ENCODE results near the gene HS3ST4. TPM values are rescaled to one million over a fixed set of nuclear protein-coding genes. Genes with fewer than 3 reads are reported as not detected.

Gene HS3ST4
- total and polyA plus RNA-seq, 8 donors = 0.09 to 0.11 (median 0.11) TPM; not detected in 4

GRCh38 chr16:25914357-25914962 is 222.7 kb downstream of the HS3ST4 start:
- Histone ChIP-seq H3K27ac (no peak overlapping the region), H3K27me3 (no peaks in the 10 kb centered on the region), H3K4me3 (no peak overlapping the region), H3K9me3 (no peaks in the 10 kb centered on the region), H3K36me3 (no peaks in the 10 kb centered on the region), H3K4me1 (no peaks in the 10 kb centered on the region)
- ATAC-seq (no peak), DNase-seq (no peak)
- no peak for TF ChIP-seq CTCF (IDR thresholded peaks at IDR 0.05)
- intact Hi-C loops (cut with DNase I) = no loop called here

GRCh38 chr16:25916037-25916436 is 224.3 kb downstream of the HS3ST4 start:
- H3K9me3 ChIP-seq = no peaks in the 10 kb centered on the region
- ATAC-seq (no peak), DNase-seq (no peak)
- H3K36me3 ChIP-seq = no peaks in the 10 kb centered on the region
- no peaks in the 10 kb centered on the region for H3K27me3 ChIP-seq
- H3K27ac ChIP-seq = no peak overlapping the region
- TF ChIP-seq CTCF (IDR thresholded peaks at IDR 0.05) = no peak
- intact Hi-C loops (cut with DNase I) = no loop called here
- no peak overlapping the region for H3K4me3 ChIP-seq
- H3K4me1 ChIP-seq = no peaks in the 10 kb centered on the region

GRCh38 chr16:25922438-25922837 is 230.7 kb downstream of the HS3ST4 start:
- no peak for DNase-seq
- H3K4me1 ChIP-seq = no peaks in the 10 kb centered on the region
- intact Hi-C loops (cut with DNase I) = no loop called here

GRCh38 chr16:25925421-25925820 is 233.7 kb downstream of the HS3ST4 start:
- no peak for TF ChIP-seq CTCF (IDR thresholded peaks at IDR 0.05)
- no peaks in the 10 kb centered on the region for H3K27me3 ChIP-seq
- peaks cover 0 to 7% of the 10 kb centered on the region in 2 donors for H3K9me3 ChIP-seq
- H3K4me3 ChIP-seq = no peak overlapping the region
- DNase-seq (no peak), ATAC-seq (no peak)
- H3K36me3 ChIP-seq = no peaks in the 10 kb centered on the region
- no peak overlapping the region for H3K27ac ChIP-seq
- H3K4me1 ChIP-seq = no peaks in the 10 kb centered on the region
- intact Hi-C loops (cut with DNase I) = no loop called here

More at GRCh38 chr16:25922438-25922837, 230.7 kb downstream of the HS3ST4 start:
- Histone ChIP-seq H3K27ac (no peak overlapping the region), H3K27me3 (no peaks in the 10 kb centered on the region), H3K9me3 (no peaks in the 10 kb centered on the region), H3K4me3 (no peak overlapping the region), H3K36me3 (no peaks in the 10 kb centered on the region)
- ATAC-seq = no peak
- no peak for TF ChIP-seq CTCF (IDR thresholded peaks at IDR 0.05)

- Histone ChIP-seq H3K27me3 (no peaks in the 10 kb centered on the region), H3K4me1 (no peaks in the 10 kb centered on the region), H3K36me3 (no peaks in the 10 kb centered on the region), H3K9me3 (peaks cover 0 to 7% of the 10 kb centered on the region in 2 donors), H3K4me3 (no peak overlapping the region), H3K27ac (no peak overlapping the region)
- intact Hi-C loops (cut with DNase I) = no loop called here
- TF ChIP-seq CTCF (IDR thresholded peaks at IDR 0.05) = no peak
- ATAC-seq (no peak), DNase-seq (no peak)
Observed at GRCh38 chr16:25931473-25932035, 239.8 kb downstream of the HS3ST4 start.
